Endodermal cell (in vitro differentiated cells): ENCODE measurements around the gene F7. TPM values are rescaled to one million over a fixed set of nuclear protein-coding genes. Genes with fewer than 3 reads are reported as not detected.

Experiments used
- DNase-seq: peaks from one replicate; pipeline ENCODE4 v3.0.0-alpha.2; 2017
- H3K27ac ChIP-seq: 2 replicates; pipeline ENCODE4 v1.5.1; 2013; ENCODE audit warnings: mild to moderate bottlenecking, low read depth, low read length, moderate library complexity
- H3K27me3 ChIP-seq: 2 replicates; pipeline ENCODE4 v1.6.1; 2013; ENCODE audit warnings: mild to moderate bottlenecking, low read length, moderate library complexity; ENCODE audit not compliant: insufficient read depth, control insufficient read depth, poor library complexity, severe bottlenecking
- H3K36me3 ChIP-seq: 2 replicates; pipeline ENCODE4 v1.7.0; 2013; ENCODE audit warnings: mild to moderate bottlenecking, low read length, moderate library complexity; ENCODE audit not compliant: control insufficient read depth, insufficient read depth
- H3K4me1 ChIP-seq: one replicate; pipeline ENCODE4 v1.7.0; 2013; ENCODE audit warnings: low read length; ENCODE audit not compliant: control insufficient read depth, insufficient read depth
- H3K4me3 ChIP-seq: 2 replicates; pipeline ENCODE4 v1.5.1; 2013; ENCODE audit warnings: mild to moderate bottlenecking, low read length, moderate library complexity
- H3K9ac ChIP-seq: 2 replicates; pipeline ENCODE4 v1.6.1; 2013; ENCODE audit warnings: mild to moderate bottlenecking, low read length, moderate library complexity; ENCODE audit not compliant: poor library complexity, severe bottlenecking; ENCODE audit errors: extremely low read depth
- H3K9me3 ChIP-seq: 2 replicates; pipeline ENCODE4 v1.6.1; 2013; ENCODE audit warnings: mild to moderate bottlenecking, low read length, moderate library complexity; ENCODE audit not compliant: control insufficient read depth
- H3K27ac Mint-ChIP-seq: 2 replicates; pipeline ENCODE4 v1.8.0; 2020; ENCODE audit warnings: mixed read lengths
- H3K27me3 Mint-ChIP-seq: 2 replicates; pipeline ENCODE4 v1.8.0; 2021; ENCODE audit warnings: mild to moderate bottlenecking, mixed read lengths; ENCODE audit not compliant: insufficient read depth
- H3K36me3 Mint-ChIP-seq: 2 replicates; pipeline ENCODE4 v1.8.0; 2020; ENCODE audit warnings: low read depth, mixed read lengths
- H3K4me1 Mint-ChIP-seq: 2 replicates; pipeline ENCODE4 v1.8.0; 2020; ENCODE audit warnings: mixed read lengths
- H3K4me3 Mint-ChIP-seq: 2 replicates; pipeline ENCODE4 v1.8.0; 2020; ENCODE audit warnings: mild to moderate bottlenecking, moderate library complexity, mixed read lengths
- H3K9me3 Mint-ChIP-seq: 2 replicates; pipeline ENCODE4 v1.8.0; 2020; ENCODE audit warnings: mild to moderate bottlenecking, mixed read lengths
- WGBS, 2 experiments: methylation state at CpG; one replicate each; pipeline versions ENCODE4 v1.1.5 to v1.1.7; 2013; ENCODE audit warnings: missing lambda C conversion rate in 2 of 2, mixed read lengths in 1 of 2; ENCODE audit not compliant: insufficient coverage in 1 of 2, insufficient read length in 1 of 2; 5-methylcytosine and 5-hydroxymethylcytosine counted together
- total RNA-seq, 2 donors: library from RNA; stranded (reverse); fragmentation: NEBNext Ultra II Directional in 1 of 2; extraction: Animal tissue kit (Norgen Biotek cat#: 25700) in 1 of 2; gene quantifications; 2 replicates in 1 of 2; 3 replicates in 1 of 2; pipeline ENCODE4 v1.2.1, GENCODE V29; 2021
- TF ChIP-seq, protein P1 (sequence below): fragments of 200-600 bp; sonication (generic); conservative IDR thresholded peaks from 2 replicates; pipeline ENCODE4 v1.5.0; 2021; ENCODE audit warnings: antibody characterized with exemption, mild to moderate bottlenecking

F7 gene
- total RNA-seq, 2 donors from 2014 or later = 4.7 to 6.4 TPM

DNA sequence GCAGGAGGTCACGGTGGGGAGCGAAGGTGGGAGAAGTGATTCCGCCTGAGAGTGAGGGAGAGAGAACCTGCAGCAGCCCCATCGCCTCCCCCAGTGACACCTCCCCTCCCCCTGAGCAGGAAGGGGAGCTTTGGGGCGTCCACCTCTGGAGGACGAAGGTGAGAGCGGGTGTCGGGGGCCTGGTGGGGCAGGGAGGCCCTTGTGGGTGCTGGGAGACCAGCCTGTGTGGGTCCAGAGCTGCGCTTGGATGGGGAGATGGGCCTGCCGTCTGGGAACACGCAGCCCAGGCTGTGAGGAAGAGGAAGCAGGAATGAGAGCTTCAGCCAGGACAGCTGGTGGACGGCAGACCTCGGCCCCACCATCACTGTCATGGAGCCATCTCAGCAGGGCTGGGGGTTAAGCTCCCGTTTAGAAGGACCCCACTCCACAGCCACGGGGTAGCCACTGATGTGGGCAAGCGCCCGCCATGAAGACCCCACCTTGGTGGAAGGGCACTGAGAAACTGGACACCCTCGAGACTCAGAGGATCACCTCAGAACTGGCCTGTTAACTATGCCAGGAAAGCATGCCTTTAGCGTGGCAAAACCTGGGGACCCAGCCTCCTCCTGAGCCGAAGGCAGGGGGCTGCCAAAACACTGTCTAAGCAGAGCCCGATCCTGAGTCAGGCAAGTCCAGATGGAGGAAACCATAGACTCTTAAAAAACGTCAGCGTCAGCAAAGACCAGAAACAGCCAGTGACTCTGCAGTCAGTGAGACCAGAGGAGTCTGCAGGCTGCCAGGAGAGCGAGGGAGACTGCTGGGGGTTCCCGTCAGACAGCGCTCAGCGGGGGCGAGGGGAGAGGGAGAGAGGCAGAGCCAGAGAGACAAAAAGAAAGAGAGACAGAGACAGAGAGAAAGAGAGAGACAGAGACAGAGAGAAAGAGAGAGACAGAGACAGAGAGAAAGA lies 46.4 kb downstream of the F7 start:
- Mint-ChIP-seq H3K27ac (no peak overlapping the region), H3K4me1 (peaks cover 23% of the 10 kb centered on the region), H3K27me3 (no peaks in the 10 kb centered on the region), H3K36me3 (peaks cover 13% of the 10 kb centered on the region), H3K9me3 (peaks cover 7% of the 10 kb centered on the region), H3K4me3 (peak overlapping the region; percentile 66)
- TF ChIP-seq, protein P1, sequence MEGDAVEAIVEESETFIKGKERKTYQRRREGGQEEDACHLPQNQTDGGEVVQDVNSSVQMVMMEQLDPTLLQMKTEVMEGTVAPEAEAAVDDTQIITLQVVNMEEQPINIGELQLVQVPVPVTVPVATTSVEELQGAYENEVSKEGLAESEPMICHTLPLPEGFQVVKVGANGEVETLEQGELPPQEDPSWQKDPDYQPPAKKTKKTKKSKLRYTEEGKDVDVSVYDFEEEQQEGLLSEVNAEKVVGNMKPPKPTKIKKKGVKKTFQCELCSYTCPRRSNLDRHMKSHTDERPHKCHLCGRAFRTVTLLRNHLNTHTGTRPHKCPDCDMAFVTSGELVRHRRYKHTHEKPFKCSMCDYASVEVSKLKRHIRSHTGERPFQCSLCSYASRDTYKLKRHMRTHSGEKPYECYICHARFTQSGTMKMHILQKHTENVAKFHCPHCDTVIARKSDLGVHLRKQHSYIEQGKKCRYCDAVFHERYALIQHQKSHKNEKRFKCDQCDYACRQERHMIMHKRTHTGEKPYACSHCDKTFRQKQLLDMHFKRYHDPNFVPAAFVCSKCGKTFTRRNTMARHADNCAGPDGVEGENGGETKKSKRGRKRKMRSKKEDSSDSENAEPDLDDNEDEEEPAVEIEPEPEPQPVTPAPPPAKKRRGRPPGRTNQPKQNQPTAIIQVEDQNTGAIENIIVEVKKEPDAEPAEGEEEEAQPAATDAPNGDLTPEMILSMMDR = no peak
- WGBS, 2 experiments = 78 to 88% methylated on average over 19 to 28 of the region's 28 CpGs
- Histone ChIP-seq H3K9me3 (peaks cover 13% of the 10 kb centered on the region), H3K4me3 (no peak overlapping the region), H3K9ac (no peak overlapping the region), H3K4me1 (peaks cover 8% of the 10 kb centered on the region), H3K36me3 (no peaks in the 10 kb centered on the region), H3K27me3 (peaks cover 13% of the 10 kb centered on the region), H3K27ac (no peak overlapping the region)
- peak; percentile 65 for DNase-seq

DNA sequence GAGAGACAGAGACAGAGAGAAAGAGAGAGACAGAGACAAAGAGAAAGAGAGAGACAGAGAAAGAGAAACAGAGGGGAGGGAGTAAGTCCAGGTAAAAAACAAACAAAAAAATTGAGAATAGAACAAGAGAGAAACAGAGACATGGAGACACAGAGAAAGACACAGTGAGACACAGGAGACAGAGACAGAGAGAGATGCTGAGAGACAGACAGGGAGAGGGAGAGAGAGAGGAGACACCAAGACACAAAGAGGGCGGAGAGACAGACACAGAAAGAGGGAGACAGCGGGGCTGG lies 47.0 kb downstream of the F7 start:
- H3K27ac Mint-ChIP-seq = peak overlapping the region; percentile 18
- Histone ChIP-seq H3K4me3 (no peak overlapping the region), H3K27ac (no peak overlapping the region), H3K9me3 (peaks cover 13% of the 10 kb centered on the region), H3K9ac (no peak overlapping the region), H3K27me3 (peaks cover 13% of the 10 kb centered on the region), H3K4me1 (peaks cover 8% of the 10 kb centered on the region), H3K36me3 (no peaks in the 10 kb centered on the region)
- no peak for DNase-seq
- WGBS, 2 experiments = 51 to 80% methylated on average over 2 of the region's 2 CpGs
- peaks cover 29% of the 10 kb centered on the region for H3K4me1 Mint-ChIP-seq
- peaks cover 13% of the 10 kb centered on the region for H3K36me3 Mint-ChIP-seq
- H3K27me3 Mint-ChIP-seq = no peaks in the 10 kb centered on the region
- peaks cover 7% of the 10 kb centered on the region for H3K9me3 Mint-ChIP-seq
- TF ChIP-seq, protein P1 = no peak
- peak overlapping the region; percentile 66 for H3K4me3 Mint-ChIP-seq

DNA sequence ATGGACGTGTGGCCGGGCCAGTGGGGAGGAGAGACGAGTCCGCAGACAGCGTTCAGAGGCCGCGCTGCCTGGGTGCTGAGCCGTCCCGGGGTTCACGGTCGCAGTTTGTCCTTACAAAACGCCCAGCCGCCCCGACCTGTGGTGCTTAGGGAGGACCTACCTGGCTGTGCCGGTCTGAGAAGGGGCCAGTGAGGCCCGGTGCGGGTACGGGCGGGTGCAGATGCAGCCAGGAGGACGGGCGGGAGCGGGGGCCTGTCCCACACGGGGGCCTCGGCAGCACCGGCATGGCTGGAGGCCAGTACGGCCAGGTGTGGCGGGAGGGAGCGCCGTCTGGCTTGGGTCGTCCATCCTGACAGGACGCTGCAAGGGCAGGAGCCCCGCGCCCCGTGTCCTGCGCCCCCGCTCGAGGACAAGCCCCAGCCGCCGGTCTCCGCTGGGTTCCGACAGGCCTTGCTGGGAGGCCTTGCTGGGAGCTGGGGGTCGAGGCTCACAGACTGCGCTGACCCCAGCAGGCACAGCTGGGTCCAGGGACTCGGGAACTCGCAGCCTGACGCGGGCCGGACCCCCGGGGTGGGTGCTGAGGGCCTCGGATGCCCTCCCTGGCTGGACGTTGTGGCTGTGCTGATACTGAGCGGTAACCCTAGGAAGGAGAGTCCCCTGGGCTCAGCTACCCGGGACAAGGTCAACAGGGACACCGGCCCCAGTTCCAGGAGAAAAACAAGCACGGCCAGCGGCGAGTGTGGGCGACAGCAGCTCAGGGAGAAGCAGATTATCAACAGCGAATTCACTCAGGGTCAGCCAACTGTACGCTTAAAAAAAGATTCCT lies 47.6 kb downstream of the F7 start:
- TF ChIP-seq, protein P1 = no peak
- peaks cover 7% of the 10 kb centered on the region for H3K9me3 Mint-ChIP-seq
- Histone ChIP-seq H3K36me3 (no peaks in the 10 kb centered on the region), H3K27me3 (peaks cover 13% of the 10 kb centered on the region), H3K9ac (peak overlapping the region; percentile 18), H3K4me1 (peaks cover 8% of the 10 kb centered on the region), H3K9me3 (peaks cover 13% of the 10 kb centered on the region), H3K4me3 (peak overlapping the region; percentile 72), H3K27ac (no peak overlapping the region)
- 30 to 31% methylated on average over 33 to 60 of the region's 60 CpGs for WGBS, 2 experiments
- DNase-seq = peak; percentile 87
- peaks cover 33% of the 10 kb centered on the region for H3K4me1 Mint-ChIP-seq
- no peaks in the 10 kb centered on the region for H3K27me3 Mint-ChIP-seq
- peak overlapping the region; percentile 87 for H3K27ac Mint-ChIP-seq
- H3K36me3 Mint-ChIP-seq = peaks cover 13% of the 10 kb centered on the region
- H3K4me3 Mint-ChIP-seq = peak overlapping the region; percentile 66
